K562 (cell line): ENCODE data around the gene SERPINE2. TPM values are rescaled to one million over a fixed set of nuclear protein-coding genes. Genes with fewer than 3 reads are reported as not detected.

ENCODE experiments used
- ATAC-seq: fragments of 200-7000 bp; cut with Tn5 transposase; 3 replicates; pipeline ENCODE4 v1.9.1; 2020; ENCODE audit warnings: moderate library complexity
- BruUV-seq: library from RNA; stranded (reverse); fragments of 400-500 nt; replicated peaks from 2 replicates; lab custom pipeline; 2021; lab: Mats Ljungman, UMichigan
- CTCF ChIA-PET: fragments of 300-600 bp; formaldehyde crosslinking; extraction: SDS; loops from one replicate; lab custom pipeline; 2021; ENCODE audit warnings: low intra/inter-chr PET ratio; lab: Yijun Ruan, JAX
- POLR2A ChIA-PET: fragments of 300-600, 350-650 bp; sonication (Branson Sonifier 250); formaldehyde crosslinking; extraction: SDS; loops from one replicate; lab custom pipeline; 2021; ENCODE audit warnings: antibody characterized with exemption, inconsistent platforms; lab: Yijun Ruan, JAX
- DNase-seq, 4 experiments: peaks; one replicate each; pipeline versions ENCODE4 v3.0.0 to v3.0.0-alpha.2; 2011 to 2018; ENCODE audit warnings: low spot score in 3 of 4, mixed read lengths in 3 of 4; ENCODE audit errors: extremely low read depth in 1 of 4
- FAIRE-seq: peaks from 2 replicates; lab custom pipeline; 2011; peaks lifted over from hg19 to GRCh38; lab: Jason Lieb, UNC
- H2AFZ ChIP-seq: 2 replicates; pipeline ENCODE4 v1.6.0; 2011; ENCODE audit warnings: low read depth, low read length, control low read depth, inconsistent platforms
- H3K27ac ChIP-seq: fragments of 200-600 bp; 3 replicates; pipeline ENCODE4 v1.8.0; 2011; ENCODE audit warnings: low read depth, mild to moderate bottlenecking, control low read depth, inconsistent platforms, low read length, moderate library complexity, mixed read lengths; ENCODE audit errors: extremely low read depth
- H3K27me3 ChIP-seq, 2 experiments: fragments of 300-600 bp in 1 of 2; 2 replicates in 1 of 2; 3 replicates in 1 of 2; pipeline versions ENCODE4 v1.6.0 to v1.8.0; 2011; ENCODE audit warnings: inconsistent platforms in 2 of 2, low read length in 2 of 2, mild to moderate bottlenecking in 1 of 2, mixed read lengths in 1 of 2, moderate library complexity in 1 of 2; ENCODE audit not compliant: control insufficient read depth in 2 of 2, insufficient read depth in 2 of 2
- H3K36me3 ChIP-seq: fragments of 300-600 bp; 3 replicates; pipeline ENCODE4 v1.8.0; 2011; ENCODE audit warnings: mild to moderate bottlenecking, low read length, inconsistent platforms; ENCODE audit not compliant: control insufficient read depth, insufficient read depth
- H3K4me1 ChIP-seq, 2 experiments: fragments of 200-600 bp in 1 of 2; replicated peaks in 1 of 2; 2 replicates in 1 of 2; 3 replicates in 1 of 2; pipeline versions ENCODE4 v1.5.1 to v1.8.0; 2011; ENCODE audit warnings: inconsistent platforms in 2 of 2, low read length in 2 of 2, mild to moderate bottlenecking in 1 of 2, mixed read lengths in 1 of 2, moderate library complexity in 1 of 2; ENCODE audit not compliant: control insufficient read depth in 2 of 2, insufficient read depth in 2 of 2
- H3K4me2 ChIP-seq: 2 replicates; pipeline ENCODE4 v1.6.1; 2011; ENCODE audit warnings: low read length, control low read depth, inconsistent platforms, mixed read lengths; ENCODE audit not compliant: insufficient read depth
- H3K4me3 ChIP-seq: fragments of 200-600 bp; sonication (generic), shearing (Covaris generic); 2 replicates; pipeline ENCODE4 v1.5.1; 2016; ENCODE audit warnings: control low read depth, inconsistent platforms
- H3K79me2 ChIP-seq: fragments of 200-600 bp; 3 replicates; pipeline ENCODE4 v1.8.0; 2011; ENCODE audit warnings: low read length, inconsistent platforms; ENCODE audit not compliant: control insufficient read depth, insufficient read depth
- H3K9ac ChIP-seq, 2 experiments: 2 replicates each; pipeline versions ENCODE4 v1.6.0 to v1.6.1; 2011; ENCODE audit warnings: low read depth in 2 of 2, low read length in 2 of 2, control low read depth in 1 of 2, inconsistent platforms in 1 of 2, mild to moderate bottlenecking in 1 of 2, mixed read lengths in 1 of 2; ENCODE audit not compliant: insufficient read depth in 1 of 2
- H3K9me1 ChIP-seq: one replicate; pipeline ENCODE4 v1.6.0; 2011; ENCODE audit warnings: inconsistent platforms, mild to moderate bottlenecking, low read length, moderate library complexity; ENCODE audit not compliant: control insufficient read depth, insufficient read depth
- H3K9me3 ChIP-seq: replicated peaks from 2 replicates; pipeline ENCODE4 v1.5.1; 2011; ENCODE audit warnings: low read depth, low read length, inconsistent platforms; ENCODE audit not compliant: control insufficient read depth, insufficient read depth
- H4K20me1 ChIP-seq: replicated peaks from 2 replicates; pipeline ENCODE4 v1.6.1; 2011; ENCODE audit warnings: low read length, inconsistent platforms, mixed read lengths; ENCODE audit not compliant: control insufficient read depth, insufficient read depth
- C11orf30 ChIP-seq: fragments of 450-650 bp; IDR thresholded peaks from 2 replicates; pipeline ENCODE4 v1.6.1; 2016; ENCODE audit warnings: low read depth, mild to moderate bottlenecking
- DDX20 ChIP-seq: fragments of 450-650 bp; IDR thresholded peaks from 2 replicates; pipeline ENCODE4 v1.6.1; 2016; ENCODE audit warnings: missing genetic modification characterization, low read depth, mild to moderate bottlenecking, missing compliant biosample characterization, moderate library complexity
- ETV1 ChIP-seq: fragments of 450-650 bp; conservative IDR thresholded peaks from 2 replicates; pipeline ENCODE4 v1.6.1; 2016; ENCODE audit warnings: missing genetic modification characterization, control low read depth, low read depth, missing compliant biosample characterization
- FIP1L1 ChIP-seq: fragments of 200-400 bp; formaldehyde crosslinking; IDR thresholded peaks from 2 replicates; pipeline ENCODE4 v1.6.1; 2018; ENCODE audit warnings: mild to moderate bottlenecking, low read depth, low read length; ENCODE audit not compliant: poor library complexity, severe bottlenecking
- GATA2 ChIP-seq: sonication (generic); formaldehyde crosslinking; IDR thresholded peaks from 2 replicates; pipeline ENCODE4 v1.4.0; 2020; ENCODE audit warnings: mild to moderate bottlenecking, missing genetic modification reagents
- HDGF ChIP-seq: fragments of 450-650 bp; IDR thresholded peaks from 2 replicates; pipeline ENCODE4 v1.6.1; 2016
- HMGXB4 ChIP-seq: sonication (generic); formaldehyde crosslinking; IDR thresholded peaks from 2 replicates; pipeline ENCODE4 v1.8.1; 2023; ENCODE audit warnings: mild to moderate bottlenecking, missing genetic modification reagents
- HNRNPK ChIP-seq: fragments of 200-400 bp; formaldehyde crosslinking; IDR thresholded peaks from one replicate; pipeline ENCODE4 v1.6.1; 2018; ENCODE audit warnings: mild to moderate bottlenecking, low read depth, low read length; ENCODE audit not compliant: poor library complexity, severe bottlenecking
- L3MBTL2 ChIP-seq: fragments of 450-650 bp; IDR thresholded peaks from 2 replicates; pipeline ENCODE4 v1.6.1; 2016; ENCODE audit warnings: mild to moderate bottlenecking, moderate library complexity
- MAFK ChIP-seq: IDR thresholded peaks from 2 replicates; pipeline ENCODE4 v1.6.1; 2011; ENCODE audit warnings: low read length, improper control_type of control experiment
- MXI1 ChIP-seq: IDR thresholded peaks from 2 replicates; pipeline ENCODE4 v1.6.1; 2011; ENCODE audit warnings: low read depth, mild to moderate bottlenecking, improper control_type of control experiment, low read length
- NFYB ChIP-seq: IDR thresholded peaks from 2 replicates; pipeline ENCODE4 v1.6.1; 2011; ENCODE audit warnings: mild to moderate bottlenecking, moderate library complexity; ENCODE audit not compliant: insufficient read length; ENCODE audit errors: extremely low read depth
- NR1H2 ChIP-seq: sonication (generic); formaldehyde crosslinking; IDR thresholded peaks from 2 replicates; pipeline ENCODE4 v1.4.0; 2020; ENCODE audit warnings: mild to moderate bottlenecking, missing genetic modification reagents
- PCBP1 ChIP-seq: fragments of 200-400 bp; formaldehyde crosslinking; IDR thresholded peaks from 2 replicates; pipeline ENCODE4 v1.6.1; 2018; ENCODE audit warnings: mild to moderate bottlenecking, low read depth, low read length; ENCODE audit not compliant: poor library complexity, severe bottlenecking
- SIRT6 ChIP-seq: IDR thresholded peaks from one replicate; pipeline ENCODE4 v1.6.1; 2012; ENCODE audit warnings: low read depth, mild to moderate bottlenecking, control low read depth, inconsistent platforms, low read length, moderate library complexity
- ZNF212 ChIP-seq: fragments of 450-650 bp; formaldehyde crosslinking; IDR thresholded peaks from 2 replicates; pipeline ENCODE4 v1.4.0; 2020; ENCODE audit warnings: mild to moderate bottlenecking
- ZNF75A ChIP-seq: fragments of 450-650 bp; formaldehyde crosslinking; IDR thresholded peaks from 2 replicates; pipeline ENCODE4 v1.4.0; 2020; ENCODE audit warnings: mild to moderate bottlenecking
- ZNF766 ChIP-seq: fragments of 200-800 bp; sonication (Bioruptor generic); conservative IDR thresholded peaks from 2 replicates; pipeline ENCODE4 v1.6.1; 2016; ENCODE audit warnings: missing genetic modification characterization, missing compliant biosample characterization
- WGBS: fragments of 100-300 bp; shearing (Covaris generic); methylation state at CpG from one replicate; pipeline ENCODE4 v1.1.6; 2016; ENCODE audit warnings: low coverage, mixed read lengths; ENCODE audit not compliant: insufficient coverage; ENCODE audit errors: missing lambda C conversion rate; 5-methylcytosine and 5-hydroxymethylcytosine counted together
- in situ Hi-C: fragments of 300-500 bp; cut with MboI; formaldehyde crosslinking; loops from 4 replicates; pipeline ENCODE4 v1.15.0; 2018; ENCODE audit warnings: inconsistent platforms, mixed read lengths
- intact Hi-C: fragments of 100-400 bp; cut with micrococcal nuclease; formaldehyde crosslinking; loops from 2 replicates; pipeline ENCODE4 v1.14.2; 2022
- polyA plus RNA-seq, 8 experiments: library from polyadenylated mRNA; depleted of rRNA in 4 of 8; stranded (reverse) in 5 of 8; unstranded in 3 of 8; fragments of >200 nt; fragmentation: Nextera tagmentation in 2 of 8; fragmentation: Illumina TruSeq in 1 of 8; extraction: Ambion mirVana in 2 of 8; extraction: Trizol in 1 of 8; gene quantifications; 2 replicates each; pipeline versions ENCODE4 v1.2.1 to v1.2.3, GENCODE V29; 2011 to 2014; ENCODE audit warnings: inconsistent platforms in 1 of 8, missing spikeins in 1 of 8
- total RNA-seq, 7 experiments: library from RNA; depleted of rRNA in 6 of 7; stranded (reverse); fragments of >200 nt in 6 of 7; fragmentation: Illumina TruSeq in 2 of 7; extraction: Trizol in 2 of 7; gene quantifications; 2 replicates each; pipeline versions ENCODE4 v1.2.1 to v1.2.3, GENCODE V29; 2011 to 2021; ENCODE audit warnings: low replicate concordance in 1 of 7

SERPINE2 gene
- total and polyA plus RNA-seq, 9 of the 15 experiments (the other 6 are each of a cell fraction or from before 2014, with no cell fraction given), result 0.03 to 0.16 (median 0.13) TPM; not detected in 6

GRCh38 chr2:224069172-224069571 is 30.1 kb upstream of the SERPINE2 start (continued):
- no peak for TF ChIP-seq HMGXB4 (CRISPR knock-in tag)
- TF ChIP-seq, all 486 proteins: peak for 0

- DNase-seq (no peak), ATAC-seq (no peak), FAIRE-seq (no peak)
- no peaks in the 10 kb centered on the region for H3K27me3 ChIP-seq
- H3K4me2 ChIP-seq, result no peak overlapping the region
- H4K20me1 ChIP-seq, result no peaks in the 10 kb centered on the region
- no peaks in the 10 kb centered on the region for H3K4me1 ChIP-seq
- H3K9me3 ChIP-seq, result no peaks in the 10 kb centered on the region
- H3K27ac ChIP-seq, result no peak overlapping the region
- no peak overlapping the region for H3K4me3 ChIP-seq
- TF ChIP-seq HNRNPK, result no peak
- no peak for TF ChIP-seq NFYB
- no peak for TF ChIP-seq NR1H2 (CRISPR knock-in tag)
- no peak for TF ChIP-seq L3MBTL2
- TF ChIP-seq C11orf30, result no peak
- TF ChIP-seq FIP1L1, result no peak
- TF ChIP-seq ZNF766 (CRISPR knock-in tag), result no peak
- no peak for TF ChIP-seq DDX20 (tag)
- no peak for TF ChIP-seq ZNF212 (CRISPR knock-in tag)
- TF ChIP-seq MAFK, result no peak
- TF ChIP-seq ETV1, result no peak
- no peak for TF ChIP-seq ZNF75A (CRISPR knock-in tag)
- no peak for TF ChIP-seq SIRT6
- no peak for TF ChIP-seq GATA2 (CRISPR knock-in tag)
- TF ChIP-seq HDGF, result no peak
- TF ChIP-seq MXI1, result no peak
- TF ChIP-seq PCBP1, result no peak
- no peak overlapping the region for H3K9ac ChIP-seq
- ChIA-PET CTCF (no interaction called here), POLR2A (no interaction called here)
- H2AFZ ChIP-seq, result no peak overlapping the region
- no peaks in the 10 kb centered on the region for H3K36me3 ChIP-seq
- whole genome bisulfite sequencing, result 6% methylated on average over 3 of the region's 4 CpGs
- H3K9me1 ChIP-seq, result no peaks in the 10 kb centered on the region
- intact Hi-C loops, result loop anchor here (5.0 kb wide), 1 partner anchor 71 kb away; no protein-coding TSS in a partner anchor
- in situ Hi-C loops, result no loop called here
- no peaks in the 10 kb centered on the region for H3K79me2 ChIP-seq
- no TSS peak for BruUV-seq
These were observed 24.2 kb upstream of the SERPINE2 start for GRCh38 chr2:224063298-224063648.
